Liver (tissue), 9 donors: Measurements from ENCODE around the gene MIPEP. TPM values are rescaled to one million over a fixed set of nuclear protein-coding genes. Genes with fewer than 3 reads are reported as not detected.

Experiments used
- DNase-seq: peaks from one replicate; pipeline ENCODE4 v3.0.0-alpha.2; 2017; ENCODE audit warnings: low spot score
- H3K27ac ChIP-seq, 2 donors: one replicate each; pipeline ENCODE4 v1.7.0; 2013; ENCODE audit warnings: inconsistent platforms in 2 of 2, low read length in 2 of 2, control low read depth in 1 of 2, low read depth in 1 of 2, mild to moderate bottlenecking in 1 of 2
- H3K27me3 ChIP-seq, 4 donors: one replicate each; pipeline versions ENCODE4 v1.6.1 to v1.7.0; 2013; ENCODE audit warnings: low read length in 3 of 4, inconsistent platforms in 1 of 4, mild to moderate bottlenecking in 1 of 4, moderate library complexity in 1 of 4; ENCODE audit not compliant: control insufficient read depth in 4 of 4, insufficient read depth in 4 of 4
- H3K36me3 ChIP-seq, 4 donors: one replicate each; pipeline versions ENCODE4 v1.6.1 to v1.7.0; 2013; ENCODE audit warnings: low read length in 3 of 4, mild to moderate bottlenecking in 3 of 4, low read depth in 1 of 4, moderate library complexity in 1 of 4; ENCODE audit not compliant: control insufficient read depth in 4 of 4, insufficient read depth in 3 of 4
- H3K4me1 ChIP-seq, 4 donors: one replicate each; pipeline versions ENCODE4 v1.6.1 to v1.7.0; 2013; ENCODE audit warnings: low read length in 3 of 4, mild to moderate bottlenecking in 3 of 4, moderate library complexity in 1 of 4; ENCODE audit not compliant: control insufficient read depth in 4 of 4, insufficient read depth in 4 of 4
- H3K4me3 ChIP-seq, 3 donors: one replicate each; pipeline versions ENCODE4 v1.6.1 to v1.7.0; 2013; ENCODE audit warnings: low read length in 3 of 3, control low read depth in 1 of 3, low read depth in 1 of 3, mild to moderate bottlenecking in 1 of 3
- H3K9ac ChIP-seq, 2 donors: one replicate each; pipeline ENCODE4 v1.7.0; 2013; ENCODE audit warnings: low read length in 2 of 2, mild to moderate bottlenecking in 2 of 2, moderate library complexity in 2 of 2, control low read depth in 1 of 2, low read depth in 1 of 2
- H3K9me3 ChIP-seq, 4 donors: one replicate each; pipeline versions ENCODE4 v1.6.1 to v1.7.0; 2013; ENCODE audit warnings: low read length in 3 of 4; ENCODE audit not compliant: control insufficient read depth in 4 of 4
- ATF3 ChIP-seq: IDR thresholded peaks from 2 replicates; pipeline ENCODE4 v1.6.1; 2016; ENCODE audit warnings: antibody characterized with exemption
- CTCF ChIP-seq: fragments of 150-350 bp; IDR thresholded peaks from 2 replicates; pipeline ENCODE4 v1.5.1; 2017; ENCODE audit warnings: improper control_type of control experiment, low read depth, low read length; ENCODE audit not compliant: missing input control
- FOXA2 ChIP-seq: IDR thresholded peaks from 2 replicates; pipeline ENCODE4 v1.6.1; 2016; ENCODE audit warnings: antibody characterized with exemption
- GABPA ChIP-seq, 2 donors: IDR thresholded peaks in 1 of 2; conservative IDR thresholded peaks in 1 of 2; 2 replicates each; pipeline ENCODE4 v1.6.1; 2016; ENCODE audit warnings: antibody characterized with exemption in 2 of 2, mild to moderate bottlenecking in 1 of 2, moderate library complexity in 1 of 2
- JUND ChIP-seq, 2 donors: IDR thresholded peaks; 2 replicates each; pipeline ENCODE4 v1.6.1; 2016; ENCODE audit warnings: antibody characterized with exemption in 2 of 2
- MAX ChIP-seq: IDR thresholded peaks from 2 replicates; pipeline ENCODE4 v1.6.1; 2016; ENCODE audit warnings: antibody characterized with exemption
- NR2F2 ChIP-seq: IDR thresholded peaks from 2 replicates; pipeline ENCODE4 v1.6.1; 2016; ENCODE audit warnings: antibody characterized with exemption
- RAD21 ChIP-seq, 2 donors: IDR thresholded peaks; 2 replicates each; pipeline ENCODE4 v1.6.1; 2016; ENCODE audit warnings: antibody characterized with exemption in 2 of 2, mild to moderate bottlenecking in 2 of 2
- REST ChIP-seq: IDR thresholded peaks from 2 replicates; pipeline ENCODE4 v1.6.1; 2016; ENCODE audit warnings: antibody characterized with exemption, mild to moderate bottlenecking
- RXRA ChIP-seq, 2 donors: IDR thresholded peaks; 2 replicates each; pipeline ENCODE4 v1.6.1; 2017 to 2018; ENCODE audit warnings: antibody characterized with exemption in 2 of 2, mild to moderate bottlenecking in 1 of 2
- SP1 ChIP-seq: IDR thresholded peaks from 2 replicates; pipeline ENCODE4 v1.6.1; 2018; ENCODE audit warnings: antibody characterized with exemption, mild to moderate bottlenecking
- TAF1 ChIP-seq: conservative IDR thresholded peaks from 2 replicates; pipeline ENCODE4 v1.6.1; 2016; ENCODE audit warnings: antibody characterized with exemption, mild to moderate bottlenecking
- ZBTB33 ChIP-seq: IDR thresholded peaks from 2 replicates; pipeline ENCODE4 v1.6.1; 2016; ENCODE audit warnings: antibody characterized with exemption
- WGBS: extraction: QIAGEN DNeasy Blood & Tissue Kit; methylation state at CpG from one replicate; pipeline ENCODE4 v1.1.7; 2013; 5-methylcytosine and 5-hydroxymethylcytosine counted together
- polyA plus RNA-seq, 2 donors: library from polyadenylated mRNA; stranded (reverse) in 1 of 2; unstranded in 1 of 2; fragments of 200-250 nt in 1 of 2; fragments of >200 nt in 1 of 2; fragmentation: Nextera tagmentation in 1 of 2; extraction: Ambion mirVana in 1 of 2; gene quantifications; one replicate each; pipeline versions ENCODE4 v1.2.1 to v1.2.3, GENCODE V29; 2013 to 2015
- total RNA-seq, 2 donors: library from RNA; depleted of rRNA; stranded (reverse); fragments of >200 nt; gene quantifications; one replicate each; pipeline ENCODE4 v1.2.3, GENCODE V29; 2014
- donor health status: healthy.
- donor health status: healthy.
- donor health status: healthy.
- donor health status: healthy.
- donor health status: healthy.

MIPEP gene
- total and polyA plus RNA-seq, 4 donors: 7.4 to 11.7 (median 10.2) TPM

GRCh38 chr13:23718996-23719395 is 170.2 kb downstream of the MIPEP start:
- TF ChIP-seq RAD21 (IDR thresholded peaks at IDR 0.05) (no peak), TAF1 (no peak), CTCF (no peak), MAX (no peak), REST (no peak), RXRA (IDR thresholded peaks at IDR 0.05) (no peak), FOXA2 (no peak), GABPA (IDR thresholded peaks at IDR 0.05 in 1 of 2, conservative IDR thresholded peaks at IDR 0.05 in 1 of 2) (no peak)
- no peak overlapping the region for H3K9ac ChIP-seq
- H3K27me3 ChIP-seq: no peaks in the 10 kb centered on the region
- H3K9me3 ChIP-seq: no peaks in the 10 kb centered on the region
- no peak overlapping the region for H3K27ac ChIP-seq
- H3K4me1 ChIP-seq: no peaks in the 10 kb centered on the region
- no peak overlapping the region for H3K4me3 ChIP-seq
- no peak for DNase-seq
- no peaks in the 10 kb centered on the region for H3K36me3 ChIP-seq
- WGBS: 50% methylated on average over 2 of the region's 2 CpGs

- Histone ChIP-seq H3K27me3 (no peaks in the 10 kb centered on the region), H3K36me3 (no peaks in the 10 kb centered on the region), H3K27ac (no peak overlapping the region), H3K9ac (no peak overlapping the region), H3K4me1 (no peaks in the 10 kb centered on the region), H3K4me3 (no peak overlapping the region), H3K9me3 (no peaks in the 10 kb centered on the region)
- 92% methylated on average over 2 of the region's 2 CpGs for WGBS
- TF ChIP-seq CTCF (no peak), GABPA (IDR thresholded peaks at IDR 0.05 in 1 of 2, conservative IDR thresholded peaks at IDR 0.05 in 1 of 2) (no peak), NR2F2 (no peak), ATF3 (no peak), RAD21 (IDR thresholded peaks at IDR 0.05) (no peak), ZBTB33 (no peak), REST (no peak), JUND (IDR thresholded peaks at IDR 0.05) (no peak), TAF1 (no peak), SP1 (no peak)
- no peak for DNase-seq
Measured at GRCh38 chr13:23716401-23716800, 172.8 kb downstream of the MIPEP start.
